ENCODE measurements around the gene FAM237A. TPM values are rescaled to one million over a fixed set of nuclear protein-coding genes. Genes with fewer than 3 reads are reported as not detected.

The FAM237A gene
- not detected for total RNA-seq
- not detected for polyA plus RNA-seq

- WGBS, 2 donors: 3 to 5% methylated on average over 56 of the region's 56 CpGs
- Histone ChIP-seq H3K36me3 (no peaks in the 10 kb centered on the region), H3K4me3 (peak within 1 kb of the TSS in 1 of 4 donors; percentile 22), H3K9me3 (no peaks in the 10 kb centered on the region), H3K4me1 (no peaks in the 10 kb centered on the region), H3K27me3 (peaks cover 0 to 6% (median 2%) of the 10 kb centered on the region in 4 donors), H3K27ac (no peak within 1 kb of the TSS)
- ATAC-seq (peak in 3 of 4 donors; percentile 76 to 90 (median 87)), FAIRE-seq (no peak), DNase-seq (peak; percentile 18 to 62 (median 36))
- TF ChIP-seq CTCF (IDR thresholded peaks at IDR 0.05): no peak
- intact Hi-C loops (cut with DNase I): no loop called here
These were observed at the start of gene FAM237A for GRCh38 chr2:206642075-206643025. Gene FAM237A (plus strand): TSS chr2:206642487. CDS start chr2:206644237, 1,750 bp downstream.

GRCh38 chr2:206597717-206598218 is 44.5 kb upstream of the FAM237A start:
- H3K4me1 ChIP-seq: no peaks in the 10 kb centered on the region
- no peak overlapping the region for H3K4me3 ChIP-seq
- 89 to 91% methylated on average over 3 of the region's 3 CpGs for WGBS, 2 donors
- ATAC-seq: no peak
- no peaks in the 10 kb centered on the region for H3K36me3 ChIP-seq
- H3K27me3 ChIP-seq: no peaks in the 10 kb centered on the region
- H3K9me3 ChIP-seq: no peaks in the 10 kb centered on the region
- no peak for TF ChIP-seq CTCF (IDR thresholded peaks at IDR 0.05)
- no peak overlapping the region for H3K27ac ChIP-seq
- intact Hi-C loops (cut with DNase I): no loop called here
- FAIRE-seq: no peak
- DNase-seq: no peak

- H3K9me3 ChIP-seq: no peaks in the 10 kb centered on the region
- intact Hi-C loops (cut with DNase I): no loop called here
- no peak overlapping the region for H3K4me3 ChIP-seq
- no peaks in the 10 kb centered on the region for H3K4me1 ChIP-seq
- WGBS, 2 donors: 74 to 78% methylated on average over 3 of the region's 3 CpGs
- FAIRE-seq: no peak
- TF ChIP-seq CTCF (IDR thresholded peaks at IDR 0.05): no peak
- no peak for DNase-seq
- H3K36me3 ChIP-seq: no peaks in the 10 kb centered on the region
- no peak for ATAC-seq
- H3K27ac ChIP-seq: no peak overlapping the region
- no peaks in the 10 kb centered on the region for H3K27me3 ChIP-seq
These were observed 39.0 kb upstream of the FAM237A start for GRCh38 chr2:206603243-206603642.

GRCh38 chr2:206610451-206610850 is 31.8 kb upstream of the FAM237A start:
- FAIRE-seq: no peak
- Histone ChIP-seq H3K27me3 (no peaks in the 10 kb centered on the region), H3K4me3 (no peak overlapping the region), H3K4me1 (no peaks in the 10 kb centered on the region), H3K27ac (no peak overlapping the region), H3K36me3 (no peaks in the 10 kb centered on the region), H3K9me3 (no peaks in the 10 kb centered on the region)
- intact Hi-C loops (cut with DNase I): no loop called here
- 30 to 39% methylated on average over 1 of the region's 1 CpG for whole genome bisulfite sequencing, 2 donors
- no peak for DNase-seq
- no peak for ATAC-seq
- no peak for TF ChIP-seq CTCF (IDR thresholded peaks at IDR 0.05)

GRCh38 chr2:206611191-206611590 is 31.1 kb upstream of the FAM237A start:
- H3K4me3 ChIP-seq: no peak overlapping the region
- H3K27ac ChIP-seq: no peak overlapping the region
- no peaks in the 10 kb centered on the region for H3K9me3 ChIP-seq
- intact Hi-C loops (cut with DNase I): no loop called here
- H3K27me3 ChIP-seq: no peaks in the 10 kb centered on the region
- 89 to 91% methylated on average over 6 of the region's 6 CpGs for WGBS, 2 donors
- no peaks in the 10 kb centered on the region for H3K4me1 ChIP-seq
- ATAC-seq (no peak), DNase-seq (no peak), FAIRE-seq (no peak)
- TF ChIP-seq CTCF (IDR thresholded peaks at IDR 0.05): no peak
- H3K36me3 ChIP-seq: no peaks in the 10 kb centered on the region

All from pancreas (tissue), 10 donors.